ENCODE results near the gene JARID2. TPM values are rescaled to one million over a fixed set of nuclear protein-coding genes. Genes with fewer than 3 reads are reported as not detected.

JARID2 gene
- total RNA-seq, 2 experiments from 2014 or later: 19.0 to 19.5 TPM

- Histone ChIP-seq H3K79me2 (ENCODE audit: insufficient read depth, low read depth, low read length) (no peaks in the 10 kb centered on the region), H3K4me1 (ENCODE audit: insufficient read depth, low read length, poor library complexity, severe bottlenecking) (peaks cover 22% of the 10 kb centered on the region), H2AFZ (ENCODE audit: low read length) (no peak overlapping the region), H4K20me1 (ENCODE audit: insufficient read depth, low read length) (no peaks in the 10 kb centered on the region), H3K4me3 (ENCODE audit: low read depth, low read length, poor library complexity, severe bottlenecking) (no peak overlapping the region), H3K9me2 (ENCODE audit: insufficient read depth, low read length) (no peaks in the 10 kb centered on the region), H3K4me2 (ENCODE audit: low read length) (peak overlapping the region; percentile 50; the same call in 1 of the 2 replicates), H3K36me3 (ENCODE audit: insufficient read depth, low read length) (peaks cover 38% of the 10 kb centered on the region; the same call in 1 of the 2 replicates), H3K9me3 (ENCODE audit: low read length) (no peaks in the 10 kb centered on the region), H3K27ac (ENCODE audit: low read depth, low read length, poor library complexity, severe bottlenecking) (peak overlapping the region; percentile 65)
- intact Hi-C loops (cut with micrococcal nuclease; ENCODE audit: unreplicated experiment): no loop called here
- TF ChIP-seq CTCF (conservative IDR thresholded peaks at IDR 0.05; ENCODE audit: low read length) (no peak), EZH2phosphoT487 (IDR thresholded peaks at IDR 0.05; ENCODE audit: borderline replicate concordance, low read depth, low read length) (no peak)
- ChIA-PET CTCF (ENCODE audit: unreplicated experiment) (interaction anchor here (0.6 kb wide), 1 partner anchor 22 kb away, joined by 3 read pairs; no protein-coding TSS in a partner anchor), POLR2A (no interaction called here)
- DNase-seq (ENCODE audit: low spot score): no peak
- BruUV-seq (replicated peaks): no TSS peak
Observed at GRCh38 chr6:15513801-15514711, 268.2 kb downstream of the JARID2 start.

GRCh38 chr6:15515226-15515625 is 269.4 kb downstream of the JARID2 start:
- peaks cover 22% of the 10 kb centered on the region for H3K4me1 ChIP-seq (ENCODE audit: insufficient read depth, low read length, poor library complexity, severe bottlenecking)
- no peaks in the 10 kb centered on the region for H3K9me2 ChIP-seq (ENCODE audit: insufficient read depth, low read length)
- H3K79me2 ChIP-seq (ENCODE audit: insufficient read depth, low read depth, low read length): no peaks in the 10 kb centered on the region
- H4K20me1 ChIP-seq (ENCODE audit: insufficient read depth, low read length): no peaks in the 10 kb centered on the region
- no peak for TF ChIP-seq CTCF (conservative IDR thresholded peaks at IDR 0.05; ENCODE audit: low read length)
- no peaks in the 10 kb centered on the region for H3K9me3 ChIP-seq (ENCODE audit: low read length)
- intact Hi-C loops (cut with micrococcal nuclease; ENCODE audit: unreplicated experiment): loop anchor here (5.0 kb wide), 1 partner anchor 107 kb away; no protein-coding TSS in a partner anchor
- DNase-seq (ENCODE audit: low spot score): peak; percentile 83
- ChIA-PET POLR2A (interaction anchor here (0.7 to 0.8 kb wide), 3 partner anchors 39 to 1422 kb away, joined by 3 to 7 read pairs (median 5); no protein-coding TSS in a partner anchor), CTCF (ENCODE audit: unreplicated experiment) (no interaction called here)
- H3K36me3 ChIP-seq (ENCODE audit: insufficient read depth, low read length): peaks cover 41% of the 10 kb centered on the region; the same call in 1 of the 2 replicates
- BruUV-seq (replicated peaks): no TSS peak
- no peak overlapping the region for H2AFZ ChIP-seq (ENCODE audit: low read length)
- H3K4me2 ChIP-seq (ENCODE audit: low read length): peak overlapping the region; percentile 50
- H3K27ac ChIP-seq (ENCODE audit: low read depth, low read length, poor library complexity, severe bottlenecking): peak overlapping the region; percentile 65
- no peak overlapping the region for H3K4me3 ChIP-seq (ENCODE audit: low read depth, low read length, poor library complexity, severe bottlenecking)
